GM12878 (cell line): ENCODE results near the gene SEPTIN10. TPM values are rescaled to one million over a fixed set of nuclear protein-coding genes. Genes with fewer than 3 reads are reported as not detected.
A peak's percentile ranks its signal among the peaks of the same experiment; 100 is the strongest.

Experiments used
- ATAC-seq: fragments of 200-7000 bp; cut with Tn5 transposase; 3 replicates; pipeline ENCODE4 v1.9.1; 2020; ENCODE audit warnings: mild to moderate bottlenecking, moderate library complexity
- BruUV-seq: library from RNA; stranded (reverse); fragments of 400-500 nt; replicated peaks from 2 replicates; lab custom pipeline; 2021; lab: Mats Ljungman, UMichigan
- CTCF ChIA-PET: fragments of 300-600 bp; sonication (Branson Sonifier 250); formaldehyde crosslinking; extraction: SDS; loops from one replicate; lab custom pipeline; 2021; ENCODE audit warnings: inconsistent platforms; lab: Yijun Ruan, JAX
- POLR2A ChIA-PET: fragments of 350-600 bp; formaldehyde crosslinking; extraction: SDS; loops from one replicate; lab custom pipeline; 2021; ENCODE audit warnings: inconsistent platforms; lab: Charles Lee
- RAD21 ChIA-PET: fragments of 300-600 bp; sonication (Branson Sonifier 250); formaldehyde crosslinking; loops from one replicate; lab custom pipeline; 2023; ENCODE audit warnings: antibody characterized with exemption; ENCODE audit not compliant: unreplicated experiment; lab: Charles Lee
- SMC1A ChIA-PET: fragments of 300-600 bp; sonication (Branson Sonifier 250); formaldehyde crosslinking; loops from one replicate; lab custom pipeline; 2023; ENCODE audit not compliant: unreplicated experiment, uncharacterized antibody; lab: Charles Lee
- DNase-seq: peaks from one replicate; pipeline ENCODE4 v3.0.0-alpha.2; 2011; ENCODE audit warnings: low read depth, low spot score
- FAIRE-seq: peaks from 3 replicates; lab custom pipeline; 2011; peaks lifted over from hg19 to GRCh38; lab: Jason Lieb, UNC
- H2AFZ ChIP-seq: 2 replicates; pipeline ENCODE4 v1.6.0; 2011; ENCODE audit warnings: low read depth, low read length, control low read depth; ENCODE audit not compliant: control insufficient read depth
- H3K27ac ChIP-seq: 2 replicates; pipeline ENCODE4 v1.5.1; 2011; ENCODE audit warnings: control low read depth; ENCODE audit not compliant: control insufficient read depth, insufficient read depth
- H3K27me3 ChIP-seq, 2 experiments: replicated peaks in 1 of 2; 2 replicates each; pipeline versions ENCODE4 v1.6.0 to v1.6.1; 2011; ENCODE audit warnings: low read length in 1 of 2; ENCODE audit not compliant: control insufficient read depth in 2 of 2, insufficient read depth in 2 of 2
- H3K36me3 ChIP-seq, 2 experiments: 2 replicates each; pipeline ENCODE4 v1.5.1; 2011; ENCODE audit warnings: low read length in 1 of 2; ENCODE audit not compliant: control insufficient read depth in 2 of 2, insufficient read depth in 2 of 2
- H3K4me1 ChIP-seq: 2 replicates; pipeline ENCODE4 v1.6.1; 2011; ENCODE audit warnings: mild to moderate bottlenecking, low read length, moderate library complexity, mixed read lengths; ENCODE audit not compliant: control insufficient read depth, insufficient read depth
- H3K4me2 ChIP-seq: 2 replicates; pipeline ENCODE4 v1.6.0; 2011; ENCODE audit warnings: control low read depth; ENCODE audit not compliant: control insufficient read depth, insufficient read depth
- H3K4me3 ChIP-seq: fragments of 200-600 bp; sonication (generic); 2 replicates; pipeline ENCODE4 v1.5.1; 2016
- H3K79me2 ChIP-seq: 2 replicates; pipeline ENCODE4 v1.6.0; 2011; ENCODE audit warnings: low read length; ENCODE audit not compliant: control insufficient read depth, insufficient read depth
- H3K9ac ChIP-seq: 2 replicates; pipeline ENCODE4 v1.8.0; 2011; ENCODE audit warnings: low read length, control low read depth, mixed read lengths; ENCODE audit not compliant: control insufficient read depth, insufficient read depth
- H3K9me3 ChIP-seq: replicated peaks from 3 replicates; pipeline ENCODE4 v1.5.1; 2011; ENCODE audit warnings: mild to moderate bottlenecking, low read length; ENCODE audit not compliant: control insufficient read depth, insufficient read depth
- H4K20me1 ChIP-seq: 2 replicates; pipeline ENCODE4 v1.6.0; 2011; ENCODE audit not compliant: control insufficient read depth, insufficient read depth
- BHLHE40 ChIP-seq, 2 experiments: fragments of 450-650 bp in 1 of 2; IDR thresholded peaks; 2 replicates each; pipeline ENCODE4 v1.6.1; 2011 to 2017; ENCODE audit warnings: low read depth in 2 of 2, borderline replicate concordance in 1 of 2, improper control_type of control experiment in 1 of 2, low read length in 1 of 2, mild to moderate bottlenecking in 1 of 2
- DPF2 ChIP-seq: fragments of 450-650 bp; IDR thresholded peaks from 2 replicates; pipeline ENCODE4 v1.6.1; 2017; ENCODE audit warnings: mild to moderate bottlenecking
- RUNX3 ChIP-seq: IDR thresholded peaks from 2 replicates; pipeline ENCODE4 v1.6.1; 2012; ENCODE audit warnings: low read length, inconsistent platforms
- SMAD5 ChIP-seq: IDR thresholded peaks from 2 replicates; pipeline ENCODE4 v1.6.1; 2016; ENCODE audit warnings: antibody characterized with exemption, low read depth
- WGBS: methylation state at CpG from one replicate; pipeline ENCODE4 v1.1.6; 2016; ENCODE audit warnings: low lambda C conversion rate; ENCODE audit not compliant: insufficient replicate concordance, insufficient coverage; ENCODE audit errors: missing lambda C conversion rate; 5-methylcytosine and 5-hydroxymethylcytosine counted together
- in situ Hi-C: fragments of 300-500 bp; cut with MboI; formaldehyde crosslinking; loops from 9 replicates; pipeline ENCODE4 v1.14.3; 2018; ENCODE audit warnings: mixed read lengths
- intact Hi-C: fragments of 100-400 bp; cut with micrococcal nuclease; formaldehyde crosslinking; loops from one replicate; pipeline ENCODE4 v1.14.2; 2022; ENCODE audit not compliant: unreplicated experiment
- polyA plus RNA-seq, 11 experiments: library from polyadenylated mRNA; depleted of rRNA in 4 of 11; unstranded in 6 of 11; stranded (reverse) in 5 of 11; fragments of >200 nt; fragmentation: Nextera tagmentation in 4 of 11; fragmentation: Illumina TruSeq in 1 of 11; extraction: Ambion mirVana in 4 of 11; extraction: Trizol in 1 of 11; gene quantifications; 1 replicate in 1 of 11; 2 replicates in 10 of 11; pipeline versions ENCODE4 v1.2.1 to v1.2.3, GENCODE V29; 2011 to 2016; ENCODE audit warnings: inconsistent platforms in 2 of 11, missing spikeins in 2 of 11, low read depth in 1 of 11
- total RNA-seq, 4 experiments: library from RNA; depleted of rRNA in 3 of 4; stranded (reverse); fragments of >200 nt in 3 of 4; fragmentation: Illumina TruSeq in 1 of 4; extraction: Trizol in 1 of 4; gene quantifications; 2 replicates each; pipeline versions ENCODE4 v1.2.1 to v1.2.3, GENCODE V29; 2013 to 2021

The SEPTIN10 gene
- total and polyA plus RNA-seq, 10 of the 15 experiments (the other 5 are each of a cell fraction or from before 2014, with no cell fraction given) = 20.2 to 132 (median 62.7) TPM

GRCh38 chr2:109512076-109512475 lies 101.7 kb downstream of the SEPTIN10 start:
- Histone ChIP-seq H3K27ac (no peak overlapping the region), H3K9me3 (no peaks in the 10 kb centered on the region; the same call in 2 of the 3 replicates), H4K20me1 (no peaks in the 10 kb centered on the region), H3K9ac (no peak overlapping the region), H3K79me2 (no peaks in the 10 kb centered on the region), H2AFZ (no peak overlapping the region), H3K4me1 (peaks cover 40% of the 10 kb centered on the region), H3K36me3 (no peaks in the 10 kb centered on the region), H3K27me3 (no peaks in the 10 kb centered on the region), H3K4me3 (no peak overlapping the region), H3K4me2 (no peak overlapping the region)
- in situ Hi-C loops (no loop called here), intact Hi-C loops (loop anchor here (5.0 to 10.0 kb wide), 4 partner anchors 115 to 467 kb away; no protein-coding TSS in a partner anchor)
- BruUV-seq = no TSS peak
- RAD21 ChIA-PET = interaction anchor here (1.0 to 1.4 kb wide), 3 partner anchors 302 to 465 kb away, joined by 3 to 6 read pairs (median 3); no protein-coding TSS in a partner anchor
- ATAC-seq (no peak), FAIRE-seq (no peak), DNase-seq (no peak)
- CTCF ChIA-PET = interaction anchor here (1.4 to 3.2 kb wide), 3 partner anchors 294 to 385 kb away, joined by 3 to 62 read pairs (median 3); partner anchors contain the start of gene SH3RF3
- TF ChIP-seq SMAD5 (no peak), DPF2 (no peak)
- SMC1A ChIA-PET = no interaction called here
- WGBS = 91% methylated on average over 5 of the region's 5 CpGs
- POLR2A ChIA-PET = no interaction called here

DNA sequence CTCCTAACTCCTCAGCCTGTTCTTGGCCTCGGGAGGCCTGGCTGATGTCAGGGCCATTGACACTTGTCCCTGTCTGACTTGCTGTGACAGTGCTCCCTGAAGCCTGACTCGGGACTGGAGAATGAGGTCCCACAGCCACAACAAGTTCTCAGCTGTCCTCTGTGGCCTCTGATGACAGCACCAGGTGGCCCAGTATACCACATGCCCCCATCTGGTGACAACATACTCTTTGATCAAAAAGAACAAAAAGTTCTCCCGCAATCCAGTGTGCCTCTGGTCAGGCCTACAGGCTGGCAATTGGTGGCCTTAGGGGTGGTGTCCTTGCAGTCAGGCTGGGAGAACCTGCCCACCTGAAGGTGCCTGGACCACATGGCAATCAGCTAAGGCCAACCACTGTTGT lies 102.6 kb downstream of the SEPTIN10 start:
- FAIRE-seq (no peak), ATAC-seq (no peak), DNase-seq (no peak)
- intact Hi-C loops (loop anchor here (2.0 to 10.0 kb wide), 5 partner anchors 114 to 582 kb away; no protein-coding TSS in a partner anchor), in situ Hi-C loops (no loop called here)
- no peak overlapping the region for H3K4me2 ChIP-seq
- ChIA-PET SMC1A (interaction anchor here (0.8 to 4.3 kb wide), 7 partner anchors 33 to 384 kb away, joined by 3 to 44 read pairs (median 4); partner anchors contain the start of gene SH3RF3), RAD21 (interaction anchor here (1.0 to 2.6 kb wide), 12 partner anchors 11 to 735 kb away, joined by 3 to 67 read pairs (median 5); partner anchors contain the start of gene SH3RF3), CTCF (interaction anchor here (1.0 to 3.5 kb wide), 20 partner anchors 11 to 657 kb away, joined by 3 to 62 read pairs (median 6); partner anchors contain the start of gene SH3RF3), POLR2A (no interaction called here)
- no peak overlapping the region for H2AFZ ChIP-seq
- no peaks in the 10 kb centered on the region for H3K36me3 ChIP-seq
- H3K9me3 ChIP-seq = no peaks in the 10 kb centered on the region; the same call in 2 of the 3 replicates
- H3K4me1 ChIP-seq = peaks cover 40% of the 10 kb centered on the region
- no peak overlapping the region for H3K4me3 ChIP-seq
- H3K27ac ChIP-seq = no peak overlapping the region
- 81% methylated on average over 3 of the region's 3 CpGs for WGBS
- no peaks in the 10 kb centered on the region for H3K79me2 ChIP-seq
- H4K20me1 ChIP-seq = no peaks in the 10 kb centered on the region
- H3K9ac ChIP-seq = no peak overlapping the region
- no peak for TF ChIP-seq BHLHE40 (IDR thresholded peaks at IDR 0.05; ENCODE audit: borderline replicate concordance in 1 of 2, low read depth in 2 of 2, low read length in 1 of 2)
- peak; percentile 31; the same call in 1 of the 2 replicates for TF ChIP-seq RUNX3
- BruUV-seq = no TSS peak
- H3K27me3 ChIP-seq = no peaks in the 10 kb centered on the region
